Cerebellar cortex (tissue), 1 donor: Measurements from ENCODE around the gene RIPPLY3.

Experiments used
- DNase-seq: peaks from one replicate; pipeline ENCODE4 v3.0.0-alpha.2; 2015; ENCODE audit warnings: low spot score

The RIPPLY3 gene

GRCh38 chr21:37061926-37062592 is 55.6 kb downstream of the RIPPLY3 start:
- no peak for DNase-seq

GRCh38 chr21:37062593-37062935 is 56.1 kb downstream of the RIPPLY3 start:
- no peak for DNase-seq

- no peak for DNase-seq
These were observed 56.9 kb downstream of the RIPPLY3 start for GRCh38 chr21:37063433-37063832.

DNA sequence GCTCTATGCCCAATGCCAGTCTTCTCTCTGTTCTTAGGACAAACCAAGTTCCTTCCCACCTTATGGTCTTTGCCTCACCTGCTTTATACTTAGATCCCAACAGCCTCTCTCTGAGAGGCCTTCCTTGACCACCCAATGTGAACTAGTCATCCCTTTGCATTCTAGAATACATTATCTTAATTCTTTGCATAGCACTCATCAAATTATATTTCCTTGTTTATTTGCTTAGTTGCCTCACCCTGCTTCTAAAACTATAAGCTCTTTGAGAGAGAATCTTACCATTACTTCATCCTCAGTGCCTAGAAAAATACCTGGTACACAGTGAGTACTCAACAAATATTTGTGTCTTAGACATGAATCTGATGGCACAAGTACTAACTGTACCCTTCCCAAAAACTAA is 58.3 kb downstream of the RIPPLY3 start:
- no peak for DNase-seq

DNA sequence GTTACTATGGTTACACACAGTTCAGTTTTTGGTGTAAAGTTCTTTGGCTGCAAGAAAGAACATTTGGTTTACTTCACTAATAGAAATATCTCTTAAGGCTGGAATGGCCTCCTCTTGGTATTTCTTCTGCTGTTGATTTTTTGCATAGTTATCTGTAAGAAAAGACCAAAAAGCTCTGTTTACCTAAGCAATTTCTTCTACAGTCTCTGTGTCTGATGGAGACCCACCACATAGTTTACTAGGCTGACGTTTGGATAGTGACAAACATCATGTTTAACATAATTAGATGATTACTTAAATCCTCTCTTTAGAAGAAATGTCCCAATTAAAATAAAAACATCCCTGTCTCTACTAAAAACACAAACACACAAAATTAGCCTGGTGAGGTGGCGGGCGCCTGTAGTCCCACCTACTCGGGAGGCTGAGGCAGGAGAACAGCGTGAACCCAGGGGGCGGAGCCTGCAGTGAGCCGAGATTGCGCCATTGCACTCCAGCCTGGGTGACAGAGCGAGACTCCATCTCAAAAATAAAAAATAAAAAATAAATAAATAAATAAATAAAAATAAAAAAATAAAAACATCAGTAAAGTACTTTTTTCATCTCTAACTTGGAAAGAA is 59.2 kb downstream of the RIPPLY3 start:
- no peak for DNase-seq
